COR-L47 (cell line): ENCODE data around the gene MCC.
"Not testable (repeated sequence)": the region's sequence is repeated elsewhere in the genome, so short reads cannot be mapped to it uniquely, and the experiment has no call there.

Source experiments
- DNase-seq: peaks from one replicate; lab custom pipeline; 2025; lab: John Stamatoyannopoulos, UW

Gene MCC

DNA sequence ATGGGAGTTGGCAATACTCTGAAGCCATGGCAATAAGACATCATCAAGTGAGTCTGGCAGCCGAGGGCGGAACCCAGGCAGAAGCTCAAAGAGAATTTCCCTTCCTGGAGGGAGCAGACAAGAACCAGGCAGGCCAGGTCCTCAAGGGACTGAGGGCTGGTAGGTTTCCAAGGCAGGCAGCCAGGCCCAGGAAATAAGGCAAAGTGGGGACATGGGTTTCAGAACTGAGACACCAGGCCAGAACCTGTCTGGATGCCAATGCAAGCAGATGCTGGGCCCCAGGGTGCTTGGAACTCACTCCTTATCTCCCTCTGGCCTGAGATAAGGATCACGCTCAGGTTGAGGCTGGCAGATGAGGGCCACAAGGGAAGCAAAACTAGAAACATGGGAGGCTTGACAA is 62.3 kb downstream of the MCC start:
- no peak for DNase-seq

GRCh38 chr5:113421693-113422092 is 66.6 kb downstream of the MCC start:
- no peak for DNase-seq

DNA sequence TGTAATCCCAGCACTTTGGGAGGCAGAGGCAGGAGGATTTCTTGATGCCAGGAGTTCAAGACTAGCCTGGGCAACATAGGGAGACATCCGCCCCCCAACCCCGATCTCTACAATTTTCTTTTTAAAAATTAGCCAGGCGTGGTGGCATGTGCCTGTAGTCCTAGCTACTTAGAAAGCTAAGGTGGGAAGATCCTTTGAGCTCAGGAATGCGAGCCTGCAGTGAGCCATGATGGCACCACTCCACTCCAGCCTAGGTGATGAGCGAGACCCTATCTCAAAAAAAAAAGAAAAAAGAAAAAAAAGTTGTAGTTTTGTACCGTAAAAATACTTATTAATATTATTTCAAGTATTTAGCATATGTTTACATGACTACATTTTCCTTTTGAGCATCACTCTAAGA is 82.7 kb downstream of the MCC start:
- DNase-seq: no peak

- DNase-seq: no peak
These were observed 84.0 kb downstream of the MCC start for GRCh38 chr5:113404269-113404668.

GRCh38 chr5:113397986-113398385 is 90.3 kb downstream of the MCC start:
- DNase-seq: not testable (repeated sequence)

DNA sequence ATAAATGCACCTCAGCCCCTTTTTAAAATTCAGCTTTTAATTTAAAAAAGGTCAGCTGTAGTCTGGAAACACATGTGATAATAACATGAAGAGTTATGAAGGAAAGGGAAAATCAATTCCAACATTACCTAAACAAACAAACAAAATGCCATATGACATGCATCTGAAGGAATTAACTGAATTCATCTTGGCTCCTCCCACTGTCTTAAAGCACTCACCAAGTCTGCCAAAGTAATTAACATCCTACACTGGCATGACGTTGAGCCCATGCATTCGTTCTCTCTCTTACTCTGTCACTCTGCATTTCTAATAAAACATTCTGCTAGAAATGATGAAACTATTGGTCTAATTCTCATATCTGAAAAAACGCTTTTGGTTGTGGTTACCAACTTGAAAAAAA is 91.2 kb downstream of the MCC start:
- DNase-seq: no peak

- no peak for DNase-seq
These were observed 93.6 kb downstream of the MCC start for GRCh38 chr5:113394658-113395057.

GRCh38 chr5:113390224-113390623 is 98.0 kb downstream of the MCC start:
- no peak for DNase-seq

DNA sequence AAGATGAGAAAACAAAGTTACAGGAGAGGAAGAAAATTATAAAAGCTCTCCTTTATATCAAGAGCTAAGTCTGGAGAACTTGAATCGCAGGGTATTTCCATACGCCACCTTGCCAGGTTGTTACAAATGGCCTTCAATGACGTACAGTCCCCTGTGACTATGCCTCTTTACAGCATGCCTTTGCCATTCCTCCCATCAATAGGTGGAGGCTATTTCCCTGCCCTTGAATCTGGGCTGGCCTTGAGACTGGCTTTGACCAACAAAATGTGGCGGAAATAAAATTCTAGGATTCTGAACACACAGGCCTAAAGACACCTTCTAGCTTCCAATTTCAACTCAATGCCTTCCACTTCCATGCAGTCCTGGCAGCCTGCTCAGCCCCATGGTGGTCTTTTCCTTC is 99.1 kb downstream of the MCC start:
- DNase-seq: no peak

- DNase-seq: no peak
These were observed 100.4 kb downstream of the MCC start for GRCh38 chr5:113387844-113388243.

DNA sequence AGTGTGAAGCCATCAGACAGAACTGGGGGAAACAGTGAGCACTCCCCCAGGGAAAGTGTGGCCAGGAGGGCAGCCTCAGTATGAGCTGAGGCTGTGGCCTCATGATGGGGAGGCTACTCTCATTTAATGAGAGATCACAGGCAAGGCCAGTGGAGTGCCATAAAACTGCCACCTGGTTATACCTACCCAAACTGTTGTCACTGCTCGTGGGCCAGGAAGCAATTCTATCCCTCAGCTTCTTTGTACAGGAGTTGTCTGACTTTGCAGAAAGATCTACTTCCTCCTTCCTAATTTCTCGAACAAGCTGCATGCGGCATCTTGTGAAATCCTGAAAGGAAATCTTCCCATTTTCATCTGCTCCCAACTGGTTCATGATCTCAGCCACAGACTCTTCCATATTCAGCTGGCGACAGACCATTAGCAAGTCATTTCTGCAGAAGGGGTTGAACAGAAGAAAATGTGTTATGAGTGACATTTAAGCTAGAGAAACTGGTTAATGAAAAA is 103.4 kb downstream of the MCC start:
- DNase-seq: no peak

DNA sequence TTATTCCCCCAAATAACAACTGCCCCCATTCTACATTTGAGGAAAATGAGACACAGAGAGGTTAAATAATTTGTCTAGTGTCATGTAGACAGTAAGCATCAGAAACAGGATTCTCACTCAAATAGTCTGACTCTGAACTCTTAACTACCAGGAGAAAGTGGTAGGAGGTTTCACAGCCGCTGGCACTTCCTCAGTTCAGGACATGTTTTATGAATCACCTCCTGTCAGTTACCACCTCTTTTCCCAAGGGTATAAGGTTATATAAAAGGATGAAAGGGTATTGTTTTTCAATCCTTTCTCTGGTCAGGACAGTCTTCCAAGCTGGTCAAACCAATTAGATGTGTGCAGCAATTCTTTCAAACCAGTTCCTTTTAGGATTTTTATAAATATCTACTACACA is 105.5 kb downstream of the MCC start:
- no peak for DNase-seq

DNA sequence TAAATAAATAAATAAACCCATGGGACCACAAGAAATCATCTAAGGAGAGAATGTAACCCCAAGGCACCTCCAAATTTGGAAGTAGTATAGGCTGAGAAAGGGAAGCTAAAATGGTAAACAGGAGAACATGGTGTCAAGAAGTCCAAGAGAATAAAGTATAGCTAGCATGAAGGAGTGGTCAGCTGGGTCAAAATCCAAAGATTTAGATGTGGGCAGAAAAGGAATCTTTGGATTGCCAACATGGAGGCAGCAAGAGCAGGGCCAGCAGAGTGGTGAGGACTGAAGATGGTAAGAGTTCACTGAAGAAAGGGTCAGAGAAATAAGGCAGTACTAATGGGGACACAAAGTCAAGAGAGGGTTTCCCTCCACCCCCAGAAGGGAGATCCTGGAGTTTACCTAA is 106.5 kb downstream of the MCC start:
- no peak for DNase-seq

DNA sequence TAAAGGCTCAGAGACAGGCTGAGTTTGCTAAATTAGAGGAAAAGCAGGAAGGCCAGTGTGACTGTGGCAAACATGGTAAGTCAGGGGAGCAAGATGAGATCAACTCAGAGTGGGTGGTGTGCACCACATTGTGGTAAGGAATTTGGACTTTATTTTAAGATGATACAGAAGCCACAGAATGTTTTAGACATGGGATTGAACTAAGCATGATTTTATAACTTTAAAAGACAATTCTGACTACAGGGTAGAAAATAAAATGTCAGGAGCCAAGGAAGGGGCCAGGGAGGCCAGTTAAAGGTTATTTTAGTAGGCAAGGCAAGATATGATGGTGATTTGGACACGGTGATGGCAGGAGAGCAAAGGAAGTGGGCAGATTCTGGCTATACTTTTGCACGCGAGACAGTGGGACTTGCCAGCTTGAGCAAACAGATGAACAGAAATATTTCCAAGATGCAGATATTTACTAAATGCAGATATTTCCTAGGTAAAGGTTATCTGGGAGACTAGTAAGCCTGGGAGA is 107.4 kb downstream of the MCC start:
- no peak for DNase-seq

DNA sequence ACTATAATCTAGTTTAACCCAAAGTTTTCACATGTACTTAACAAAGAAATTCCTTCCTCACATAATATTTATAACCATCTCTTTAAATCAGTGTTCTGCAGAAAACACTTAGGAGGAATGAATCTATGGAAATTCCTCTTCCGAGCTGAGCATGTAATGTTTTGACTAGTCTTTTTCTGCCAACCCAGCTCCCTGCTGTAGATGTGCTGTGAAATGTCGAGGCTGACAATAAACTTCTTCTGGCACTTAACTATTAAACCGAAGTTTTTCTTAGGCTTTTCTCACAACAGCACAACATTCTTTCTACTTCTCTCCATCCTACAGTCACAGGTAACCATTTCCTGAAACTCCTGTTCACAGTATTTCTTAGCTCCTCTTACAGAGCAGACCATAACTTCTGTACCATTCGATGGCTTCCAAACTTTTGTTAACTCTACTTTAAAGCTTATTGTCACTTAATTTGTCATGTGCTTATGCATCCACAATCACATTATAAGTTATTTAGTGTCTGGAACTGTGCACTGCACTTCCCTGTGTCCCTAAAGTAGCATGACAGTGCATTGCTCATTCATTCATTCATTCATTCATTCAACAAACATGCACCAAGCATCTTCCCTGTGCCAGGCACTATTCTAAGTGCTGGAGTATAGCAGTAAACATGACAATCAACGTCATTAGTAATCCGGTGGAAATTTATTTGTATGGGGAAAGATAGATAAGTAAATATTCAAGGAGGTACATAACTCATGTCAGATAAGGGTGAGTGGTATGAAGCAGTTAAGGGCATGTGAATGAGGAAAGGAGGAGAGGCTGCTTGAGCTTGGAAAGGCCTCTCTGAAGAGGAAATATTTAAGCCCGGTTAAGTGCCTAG is 108.1 kb downstream of the MCC start:
- DNase-seq: no peak

- peak; percentile 49 for DNase-seq
These were observed 109.2 kb downstream of the MCC start for GRCh38 chr5:113378959-113379541.

DNA sequence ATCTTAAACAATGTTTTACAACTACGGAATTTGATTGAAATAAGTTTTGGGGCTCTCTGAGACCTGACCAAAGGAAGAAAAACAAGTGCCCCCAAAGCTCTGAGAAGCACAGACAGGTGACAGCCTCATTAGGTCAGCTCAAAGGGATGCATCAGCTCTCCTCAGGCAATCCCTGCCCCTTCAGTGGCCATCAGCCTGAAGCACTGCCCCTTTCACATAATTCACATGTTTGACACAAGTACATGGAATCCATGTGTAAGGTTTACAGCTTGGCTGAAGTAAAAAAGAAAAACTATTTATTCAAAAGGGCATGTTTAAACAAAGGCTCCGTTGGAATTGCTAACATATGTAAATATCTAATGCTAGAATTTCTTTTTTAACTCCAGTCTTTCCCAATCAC is 109.7 kb downstream of the MCC start:
- no peak for DNase-seq

- DNase-seq: no peak
These were observed 110.2 kb downstream of the MCC start for GRCh38 chr5:113378081-113378480.

DNA sequence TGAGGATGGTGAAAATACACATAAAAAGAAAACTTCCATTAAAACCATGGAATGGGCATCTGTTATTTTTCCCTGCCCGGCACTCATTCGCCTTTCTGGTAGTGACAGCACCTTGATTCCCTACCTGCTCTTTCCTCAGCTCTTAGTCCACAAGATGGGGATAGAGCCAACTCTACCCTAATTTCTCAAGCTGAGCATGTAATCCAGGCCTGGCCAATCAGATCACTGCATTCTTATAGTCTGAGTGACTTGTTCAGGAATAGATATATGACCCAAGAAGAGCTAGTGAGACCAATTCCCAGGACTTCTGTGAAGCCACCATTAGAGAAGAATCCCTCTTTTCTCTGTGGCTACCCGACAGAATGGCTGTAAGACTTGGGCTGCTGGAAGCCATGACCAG is 111.6 kb downstream of the MCC start:
- DNase-seq: no peak

DNA sequence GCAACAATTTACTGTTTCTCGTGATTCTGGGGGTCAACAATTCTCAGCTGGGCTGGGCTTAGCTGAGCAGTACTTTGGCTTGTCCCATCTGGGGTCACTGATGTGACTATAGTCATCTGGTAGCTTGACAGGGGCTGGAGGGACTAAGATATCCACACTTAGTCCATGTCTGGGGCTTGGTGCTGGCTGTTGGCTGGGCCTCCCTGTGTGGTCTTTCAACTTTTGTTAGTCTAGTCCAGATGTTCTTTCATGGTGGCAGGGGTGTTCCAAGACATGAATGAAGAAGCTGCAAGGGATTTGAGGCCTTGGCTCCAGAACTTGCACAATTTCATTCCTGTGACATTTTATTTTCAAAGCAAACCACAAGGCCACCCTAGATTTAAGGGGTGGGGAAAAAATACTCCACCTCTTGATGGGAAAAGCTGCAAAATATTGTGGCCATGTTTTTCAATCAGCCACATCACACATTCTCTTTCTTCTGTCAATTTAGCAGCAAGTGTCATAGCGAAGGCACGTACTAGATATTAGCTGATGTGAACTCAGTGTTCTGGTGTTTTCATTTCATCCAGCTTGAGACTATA is 112.7 kb downstream of the MCC start:
- no peak for DNase-seq

DNA sequence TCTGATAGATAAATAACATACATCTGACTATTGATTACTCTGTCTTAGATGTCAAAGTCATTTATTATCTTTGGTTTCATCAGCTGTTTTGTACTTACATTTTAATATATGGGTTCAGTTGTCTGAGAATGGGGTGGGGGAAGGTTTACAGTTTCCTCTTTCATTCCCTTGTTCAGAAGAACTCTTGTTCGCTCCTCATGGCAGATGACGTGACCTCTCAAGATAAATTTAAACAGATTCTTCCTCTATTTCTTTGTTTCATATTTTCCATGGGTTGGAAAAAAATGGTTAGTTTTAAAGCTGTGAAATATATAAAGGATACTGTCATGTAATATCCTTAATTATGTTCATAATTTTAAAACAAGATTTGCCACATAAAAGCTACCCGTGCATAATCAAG is 114.8 kb downstream of the MCC start:
- DNase-seq: no peak

DNA sequence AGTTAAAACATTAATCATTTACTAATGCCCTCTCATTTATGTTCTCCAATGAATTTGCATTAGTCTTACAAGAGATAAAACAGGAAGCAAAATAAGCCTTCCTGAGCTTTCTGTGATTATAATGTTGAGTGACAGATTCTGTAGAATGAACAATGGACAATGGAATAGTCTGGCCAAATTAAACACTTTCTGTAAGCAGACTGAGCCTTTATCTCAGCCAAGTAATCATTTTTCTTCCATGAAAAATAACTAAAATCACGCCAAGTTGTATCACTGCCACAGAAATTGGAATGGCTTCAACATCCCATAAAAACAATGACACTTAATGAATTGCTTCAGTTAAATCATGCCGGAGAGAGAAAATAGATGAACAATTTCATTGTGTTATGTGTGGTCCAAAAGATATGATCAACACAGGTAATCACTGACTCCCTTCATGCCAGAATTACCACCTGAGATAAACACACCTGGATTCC is 116.5 kb downstream of the MCC start:
- peak; percentile 66 for DNase-seq

DNA sequence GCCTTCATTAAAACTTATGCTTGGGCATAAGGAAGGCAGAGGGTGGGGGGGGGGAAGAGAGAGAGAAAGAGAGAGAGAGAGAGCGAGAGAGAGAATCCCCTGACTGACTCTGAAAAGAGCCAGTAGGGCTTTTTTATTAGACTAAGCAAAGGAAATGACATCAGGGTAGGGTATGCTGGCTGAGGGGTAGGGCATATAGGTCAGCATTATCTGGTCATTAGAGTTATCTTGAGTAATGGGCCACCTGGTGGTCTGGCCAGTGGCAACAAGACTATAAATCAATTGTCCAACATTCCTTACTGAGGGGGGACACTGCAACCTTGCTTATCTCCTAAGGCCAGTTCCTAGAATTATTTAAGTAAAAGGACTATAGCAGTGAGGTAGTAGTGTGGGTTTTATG is 120.7 kb downstream of the MCC start:
- no peak for DNase-seq
